Measurements from ENCODE around the gene KMO. TPM values are rescaled to one million over a fixed set of nuclear protein-coding genes. Genes with fewer than 3 reads are reported as not detected.

Gene KMO
- total and polyA plus RNA-seq, 2 experiments from 2014 or later, result 0.05 TPM; not detected in 1

DNA sequence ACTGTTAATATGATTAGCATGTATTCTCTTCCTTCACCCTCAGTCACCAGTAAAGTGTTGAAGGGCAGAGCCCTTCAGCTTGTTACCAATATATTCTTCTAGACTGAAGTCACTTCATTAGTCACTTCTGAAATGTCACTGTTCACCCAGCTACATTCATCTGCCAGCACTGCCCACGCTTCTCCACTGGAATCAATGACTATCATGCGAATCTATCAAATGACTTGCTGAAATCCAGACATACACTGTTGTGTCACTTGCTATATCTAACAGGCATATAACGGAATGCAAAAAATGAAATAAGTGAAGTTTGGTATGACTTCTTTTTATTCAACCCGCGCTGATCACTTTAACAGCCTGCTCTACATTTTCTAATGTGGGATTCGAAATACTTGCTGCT, 28.7 kb upstream of the KMO start (continued):
- TF ChIP-seq, protein P1, sequence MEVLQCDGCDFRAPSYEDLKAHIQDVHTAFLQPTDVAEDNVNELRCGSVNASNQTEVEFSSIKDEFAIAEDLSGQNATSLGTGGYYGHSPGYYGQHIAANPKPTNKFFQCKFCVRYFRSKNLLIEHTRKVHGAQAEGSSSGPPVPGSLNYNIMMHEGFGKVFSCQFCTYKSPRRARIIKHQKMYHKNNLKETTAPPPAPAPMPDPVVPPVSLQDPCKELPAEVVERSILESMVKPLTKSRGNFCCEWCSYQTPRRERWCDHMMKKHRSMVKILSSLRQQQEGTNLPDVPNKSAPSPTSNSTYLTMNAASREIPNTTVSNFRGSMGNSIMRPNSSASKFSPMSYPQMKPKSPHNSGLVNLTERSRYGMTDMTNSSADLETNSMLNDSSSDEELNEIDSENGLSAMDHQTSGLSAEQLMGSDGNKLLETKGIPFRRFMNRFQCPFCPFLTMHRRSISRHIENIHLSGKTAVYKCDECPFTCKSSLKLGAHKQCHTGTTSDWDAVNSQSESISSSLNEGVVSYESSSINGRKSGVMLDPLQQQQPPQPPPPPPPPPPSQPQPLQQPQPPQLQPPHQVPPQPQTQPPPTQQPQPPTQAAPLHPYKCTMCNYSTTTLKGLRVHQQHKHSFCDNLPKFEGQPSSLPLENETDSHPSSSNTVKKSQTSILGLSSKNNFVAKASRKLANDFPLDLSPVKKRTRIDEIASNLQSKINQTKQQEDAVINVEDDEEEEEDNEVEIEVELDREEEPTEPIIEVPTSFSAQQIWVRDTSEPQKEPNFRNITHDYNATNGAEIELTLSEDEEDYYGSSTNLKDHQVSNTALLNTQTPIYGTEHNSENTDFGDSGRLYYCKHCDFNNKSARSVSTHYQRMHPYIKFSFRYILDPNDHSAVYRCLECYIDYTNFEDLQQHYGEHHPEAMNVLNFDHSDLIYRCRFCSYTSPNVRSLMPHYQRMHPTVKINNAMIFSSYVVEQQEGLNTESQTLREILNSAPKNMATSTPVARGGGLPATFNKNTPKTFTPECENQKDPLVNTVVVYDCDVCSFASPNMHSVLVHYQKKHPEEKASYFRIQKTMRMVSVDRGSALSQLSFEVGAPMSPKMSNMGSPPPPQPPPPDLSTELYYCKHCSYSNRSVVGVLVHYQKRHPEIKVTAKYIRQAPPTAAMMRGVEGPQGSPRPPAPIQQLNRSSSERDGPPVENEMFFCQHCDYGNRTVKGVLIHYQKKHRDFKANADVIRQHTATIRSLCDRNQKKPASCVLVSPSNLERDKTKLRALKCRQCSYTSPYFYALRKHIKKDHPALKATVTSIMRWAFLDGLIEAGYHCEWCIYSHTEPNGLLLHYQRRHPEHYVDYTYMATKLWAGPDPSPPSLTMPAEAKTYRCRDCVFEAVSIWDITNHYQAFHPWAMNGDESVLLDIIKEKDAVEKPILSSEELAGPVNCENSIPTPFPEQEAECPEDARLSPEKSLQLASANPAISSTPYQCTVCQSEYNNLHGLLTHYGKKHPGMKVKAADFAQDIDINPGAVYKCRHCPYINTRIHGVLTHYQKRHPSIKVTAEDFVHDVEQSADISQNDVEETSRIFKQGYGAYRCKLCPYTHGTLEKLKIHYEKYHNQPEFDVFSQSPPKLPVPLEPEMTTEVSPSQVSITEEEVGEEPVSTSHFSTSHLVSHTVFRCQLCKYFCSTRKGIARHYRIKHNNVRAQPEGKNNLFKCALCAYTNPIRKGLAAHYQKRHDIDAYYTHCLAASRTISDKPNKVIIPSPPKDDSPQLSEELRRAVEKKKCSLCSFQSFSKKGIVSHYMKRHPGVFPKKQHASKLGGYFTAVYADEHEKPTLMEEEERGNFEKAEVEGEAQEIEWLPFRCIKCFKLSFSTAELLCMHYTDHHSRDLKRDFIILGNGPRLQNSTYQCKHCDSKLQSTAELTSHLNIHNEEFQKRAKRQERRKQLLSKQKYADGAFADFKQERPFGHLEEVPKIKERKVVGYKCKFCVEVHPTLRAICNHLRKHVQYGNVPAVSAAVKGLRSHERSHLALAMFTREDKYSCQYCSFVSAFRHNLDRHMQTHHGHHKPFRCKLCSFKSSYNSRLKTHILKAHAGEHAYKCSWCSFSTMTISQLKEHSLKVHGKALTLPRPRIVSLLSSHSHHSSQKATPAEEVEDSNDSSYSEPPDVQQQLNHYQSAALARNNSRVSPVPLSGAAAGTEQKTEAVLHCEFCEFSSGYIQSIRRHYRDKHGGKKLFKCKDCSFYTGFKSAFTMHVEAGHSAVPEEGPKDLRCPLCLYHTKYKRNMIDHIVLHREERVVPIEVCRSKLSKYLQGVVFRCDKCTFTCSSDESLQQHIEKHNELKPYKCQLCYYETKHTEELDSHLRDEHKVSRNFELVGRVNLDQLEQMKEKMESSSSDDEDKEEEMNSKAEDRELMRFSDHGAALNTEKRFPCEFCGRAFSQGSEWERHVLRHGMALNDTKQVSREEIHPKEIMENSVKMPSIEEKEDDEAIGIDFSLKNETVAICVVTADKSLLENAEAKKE (CRISPR knock-in tag; IDR thresholded peaks at IDR 0.05), result no peak
- no peak for TF ChIP-seq POLR2AphosphoS5 (IDR thresholded peaks at IDR 0.05; ENCODE audit: low read depth)
- TF ChIP-seq, protein P2, sequence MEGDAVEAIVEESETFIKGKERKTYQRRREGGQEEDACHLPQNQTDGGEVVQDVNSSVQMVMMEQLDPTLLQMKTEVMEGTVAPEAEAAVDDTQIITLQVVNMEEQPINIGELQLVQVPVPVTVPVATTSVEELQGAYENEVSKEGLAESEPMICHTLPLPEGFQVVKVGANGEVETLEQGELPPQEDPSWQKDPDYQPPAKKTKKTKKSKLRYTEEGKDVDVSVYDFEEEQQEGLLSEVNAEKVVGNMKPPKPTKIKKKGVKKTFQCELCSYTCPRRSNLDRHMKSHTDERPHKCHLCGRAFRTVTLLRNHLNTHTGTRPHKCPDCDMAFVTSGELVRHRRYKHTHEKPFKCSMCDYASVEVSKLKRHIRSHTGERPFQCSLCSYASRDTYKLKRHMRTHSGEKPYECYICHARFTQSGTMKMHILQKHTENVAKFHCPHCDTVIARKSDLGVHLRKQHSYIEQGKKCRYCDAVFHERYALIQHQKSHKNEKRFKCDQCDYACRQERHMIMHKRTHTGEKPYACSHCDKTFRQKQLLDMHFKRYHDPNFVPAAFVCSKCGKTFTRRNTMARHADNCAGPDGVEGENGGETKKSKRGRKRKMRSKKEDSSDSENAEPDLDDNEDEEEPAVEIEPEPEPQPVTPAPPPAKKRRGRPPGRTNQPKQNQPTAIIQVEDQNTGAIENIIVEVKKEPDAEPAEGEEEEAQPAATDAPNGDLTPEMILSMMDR (conservative IDR thresholded peaks at IDR 0.05; ENCODE audit: low read depth in 2 of 2), result no peak
- no peak for TF ChIP-seq NANOG (IDR thresholded peaks at IDR 0.05; ENCODE audit: borderline replicate concordance)
- TF ChIP-seq, protein P3, sequence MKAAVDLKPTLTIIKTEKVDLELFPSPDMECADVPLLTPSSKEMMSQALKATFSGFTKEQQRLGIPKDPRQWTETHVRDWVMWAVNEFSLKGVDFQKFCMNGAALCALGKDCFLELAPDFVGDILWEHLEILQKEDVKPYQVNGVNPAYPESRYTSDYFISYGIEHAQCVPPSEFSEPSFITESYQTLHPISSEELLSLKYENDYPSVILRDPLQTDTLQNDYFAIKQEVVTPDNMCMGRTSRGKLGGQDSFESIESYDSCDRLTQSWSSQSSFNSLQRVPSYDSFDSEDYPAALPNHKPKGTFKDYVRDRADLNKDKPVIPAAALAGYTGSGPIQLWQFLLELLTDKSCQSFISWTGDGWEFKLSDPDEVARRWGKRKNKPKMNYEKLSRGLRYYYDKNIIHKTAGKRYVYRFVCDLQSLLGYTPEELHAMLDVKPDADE (IDR thresholded peaks at IDR 0.05), result no peak
- no peak for TF ChIP-seq CREB1 (CRISPR knock-in tag; IDR thresholded peaks at IDR 0.05; ENCODE audit: low read depth)
- TF ChIP-seq STAT1 (IDR thresholded peaks at IDR 0.05; ENCODE audit: unreplicated experiment), result no peak
- TF ChIP-seq ZNF114 (CRISPR knock-in tag; IDR thresholded peaks at IDR 0.05), result no peak
- TF ChIP-seq, protein P4, sequence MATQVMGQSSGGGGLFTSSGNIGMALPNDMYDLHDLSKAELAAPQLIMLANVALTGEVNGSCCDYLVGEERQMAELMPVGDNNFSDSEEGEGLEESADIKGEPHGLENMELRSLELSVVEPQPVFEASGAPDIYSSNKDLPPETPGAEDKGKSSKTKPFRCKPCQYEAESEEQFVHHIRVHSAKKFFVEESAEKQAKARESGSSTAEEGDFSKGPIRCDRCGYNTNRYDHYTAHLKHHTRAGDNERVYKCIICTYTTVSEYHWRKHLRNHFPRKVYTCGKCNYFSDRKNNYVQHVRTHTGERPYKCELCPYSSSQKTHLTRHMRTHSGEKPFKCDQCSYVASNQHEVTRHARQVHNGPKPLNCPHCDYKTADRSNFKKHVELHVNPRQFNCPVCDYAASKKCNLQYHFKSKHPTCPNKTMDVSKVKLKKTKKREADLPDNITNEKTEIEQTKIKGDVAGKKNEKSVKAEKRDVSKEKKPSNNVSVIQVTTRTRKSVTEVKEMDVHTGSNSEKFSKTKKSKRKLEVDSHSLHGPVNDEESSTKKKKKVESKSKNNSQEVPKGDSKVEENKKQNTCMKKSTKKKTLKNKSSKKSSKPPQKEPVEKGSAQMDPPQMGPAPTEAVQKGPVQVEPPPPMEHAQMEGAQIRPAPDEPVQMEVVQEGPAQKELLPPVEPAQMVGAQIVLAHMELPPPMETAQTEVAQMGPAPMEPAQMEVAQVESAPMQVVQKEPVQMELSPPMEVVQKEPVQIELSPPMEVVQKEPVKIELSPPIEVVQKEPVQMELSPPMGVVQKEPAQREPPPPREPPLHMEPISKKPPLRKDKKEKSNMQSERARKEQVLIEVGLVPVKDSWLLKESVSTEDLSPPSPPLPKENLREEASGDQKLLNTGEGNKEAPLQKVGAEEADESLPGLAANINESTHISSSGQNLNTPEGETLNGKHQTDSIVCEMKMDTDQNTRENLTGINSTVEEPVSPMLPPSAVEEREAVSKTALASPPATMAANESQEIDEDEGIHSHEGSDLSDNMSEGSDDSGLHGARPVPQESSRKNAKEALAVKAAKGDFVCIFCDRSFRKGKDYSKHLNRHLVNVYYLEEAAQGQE (IDR thresholded peaks at IDR 0.05; ENCODE audit: unreplicated experiment), result no peak
- TF ChIP-seq JUNB (IDR thresholded peaks at IDR 0.05; ENCODE audit: unreplicated experiment), result no peak
- no peak for TF ChIP-seq ZNF331 (CRISPR knock-in tag; IDR thresholded peaks at IDR 0.05; ENCODE audit: low read depth)
- TF ChIP-seq EZH2 (IDR thresholded peaks at IDR 0.05; ENCODE audit: low read depth, unreplicated experiment), result no peak

Measured in GM23338 (cell line).